H1 (cell line): ENCODE measurements around the gene PCDHGA1. TPM values are rescaled to one million over a fixed set of nuclear protein-coding genes. Genes with fewer than 3 reads are reported as not detected.

Source experiments
- CTCF ChIA-PET: fragments of 300-600 bp; sonication (Branson Sonifier 250); formaldehyde crosslinking; loops from one replicate; lab custom pipeline; 2021; ENCODE audit not compliant: partially characterized antibody; lab: Charles Lee
- POLR2A ChIA-PET: fragments of 300-600 bp; sonication (Branson Sonifier 250); formaldehyde crosslinking; loops from one replicate; lab custom pipeline; 2021; ENCODE audit warnings: inconsistent platforms; ENCODE audit not compliant: partially characterized antibody; lab: Charles Lee
- DNase-seq, 2 experiments: peaks; one replicate each; pipeline versions ENCODE4 v3.0.0 to v3.0.0-alpha.2; 2010 to 2022; ENCODE audit warnings: low spot score in 2 of 2, low read depth in 1 of 2, mixed read lengths in 1 of 2
- FAIRE-seq: peaks from 2 replicates; lab custom pipeline; 2011; peaks lifted over from hg19 to GRCh38; lab: Jason Lieb, UNC
- H2AFZ ChIP-seq: 2 replicates; pipeline ENCODE4 v1.8.1; 2012; ENCODE audit warnings: low read length, inconsistent platforms
- H2AK5ac ChIP-seq: 2 replicates; pipeline ENCODE4 v1.6.1; 2013; ENCODE audit warnings: low read depth, low read length
- H2BK120ac ChIP-seq: replicated peaks from 2 replicates; pipeline ENCODE3; 2013; ENCODE audit warnings: low read depth, low read length, inconsistent platforms
- H2BK12ac ChIP-seq: 2 replicates; pipeline ENCODE4 v1.6.1; 2013; ENCODE audit warnings: low read depth, low read length
- H2BK15ac ChIP-seq: 2 replicates; pipeline ENCODE4 v1.6.1; 2013; ENCODE audit warnings: low read length
- H2BK20ac ChIP-seq: 2 replicates; pipeline ENCODE4 v1.6.1; 2013; ENCODE audit warnings: low read length
- H2BK5ac ChIP-seq: 2 replicates; pipeline ENCODE4 v1.6.1; 2013; ENCODE audit warnings: low read depth, low read length
- H3K14ac ChIP-seq: 2 replicates; pipeline ENCODE4 v1.6.1; 2013; ENCODE audit warnings: inconsistent platforms; ENCODE audit not compliant: insufficient read length
- H3K18ac ChIP-seq: 2 replicates; pipeline ENCODE4 v1.6.1; 2013; ENCODE audit warnings: low read length; ENCODE audit errors: extremely low read depth
- H3K23ac ChIP-seq: 2 replicates; pipeline ENCODE4 v1.6.1; 2013; ENCODE audit warnings: inconsistent platforms; ENCODE audit not compliant: insufficient read length
- H3K23me2 ChIP-seq: 2 replicates; pipeline ENCODE4 v1.6.1; 2013; ENCODE audit warnings: low read depth, low read length
- H3K27ac ChIP-seq: 2 replicates; pipeline ENCODE4 v1.6.1; 2011; ENCODE audit warnings: low read depth, low read length, inconsistent platforms
- H3K27me3 ChIP-seq, 4 experiments: replicated peaks in 1 of 4; 1 replicate in 1 of 4; 2 replicates in 3 of 4; pipeline versions ENCODE4 v1.6.1 to v1.8.1; 2011 to 2013; ENCODE audit warnings: low read length in 3 of 4, mild to moderate bottlenecking in 3 of 4, inconsistent platforms in 2 of 4, mixed read lengths in 2 of 4, moderate library complexity in 1 of 4; ENCODE audit not compliant: control insufficient read depth in 3 of 4, insufficient read depth in 3 of 4; ENCODE audit errors: extremely low read depth in 1 of 4
- H3K36me3 ChIP-seq, 4 experiments: 2 replicates each; pipeline versions ENCODE4 v1.6.1 to v1.8.1; 2011 to 2013; ENCODE audit warnings: mild to moderate bottlenecking in 4 of 4, low read length in 3 of 4, moderate library complexity in 2 of 4, control low read depth in 1 of 4, inconsistent platforms in 1 of 4; ENCODE audit not compliant: insufficient read depth in 4 of 4, control insufficient read depth in 2 of 4
- H3K4ac ChIP-seq: replicated peaks from 2 replicates; pipeline ENCODE3; 2013; ENCODE audit warnings: low read length, low read depth, mixed read lengths, inconsistent platforms; ENCODE audit not compliant: insufficient read length
- H3K4me1 ChIP-seq, 4 experiments: replicated peaks in 1 of 4; 1 replicate in 1 of 4; 2 replicates in 3 of 4; pipeline versions ENCODE4 v1.6.1 to v1.8.1; 2011 to 2013; ENCODE audit warnings: low read length in 3 of 4, inconsistent platforms in 2 of 4, mixed read lengths in 1 of 4; ENCODE audit not compliant: insufficient read depth in 4 of 4, control insufficient read depth in 3 of 4
- H3K4me2 ChIP-seq, 2 experiments: 2 replicates each; pipeline versions ENCODE4 v1.6.1 to v1.8.1; 2011 to 2013; ENCODE audit warnings: low read depth in 2 of 2, low read length in 2 of 2, control low read depth in 1 of 2, inconsistent platforms in 1 of 2, mild to moderate bottlenecking in 1 of 2; ENCODE audit not compliant: insufficient read depth in 1 of 2
- H3K4me3 ChIP-seq, 4 experiments: fragments of 200-600, 300-600 bp in 1 of 4; sonication (generic), shearing (Covaris generic), sonication (Bioruptor Twin) in 1 of 4; 2 replicates each; pipeline versions ENCODE4 v1.5.1 to v1.8.1; 2011 to 2016; ENCODE audit warnings: low read length in 4 of 4, low read depth in 3 of 4, control low read depth in 2 of 4, inconsistent platforms in 2 of 4, mild to moderate bottlenecking in 2 of 4, mixed read lengths in 1 of 4, moderate library complexity in 1 of 4; ENCODE audit not compliant: insufficient read depth in 2 of 4; ENCODE audit errors: extremely low read depth in 1 of 4
- H3K56ac ChIP-seq: replicated peaks from 2 replicates; pipeline ENCODE3; 2013; ENCODE audit warnings: low read depth, mild to moderate bottlenecking, mixed read lengths, low read length, inconsistent platforms; ENCODE audit not compliant: insufficient read length
- H3K79me1 ChIP-seq: 2 replicates; pipeline ENCODE4 v1.6.1; 2013; ENCODE audit warnings: low read depth, low read length, control low read depth
- H3K79me2 ChIP-seq, 2 experiments: 2 replicates each; pipeline versions ENCODE4 v1.6.1 to v1.8.1; 2012 to 2013; ENCODE audit warnings: low read length in 2 of 2, mild to moderate bottlenecking in 2 of 2, inconsistent platforms in 1 of 2; ENCODE audit not compliant: insufficient read depth in 2 of 2, control insufficient read depth in 1 of 2
- H3K9ac ChIP-seq, 4 experiments: replicated peaks in 1 of 4; 1 replicate in 1 of 4; 2 replicates in 3 of 4; pipeline versions ENCODE4 v1.6.1 to v1.8.1; 2011 to 2013; ENCODE audit warnings: low read depth in 3 of 4, low read length in 3 of 4, control low read depth in 2 of 4, mild to moderate bottlenecking in 2 of 4, moderate library complexity in 2 of 4, inconsistent platforms in 1 of 4; ENCODE audit errors: extremely low read depth in 1 of 4
- H3K9me3 ChIP-seq, 2 experiments: 2 replicates each; pipeline versions ENCODE4 v1.6.1 to v1.8.1; 2012 to 2013; ENCODE audit warnings: mild to moderate bottlenecking in 2 of 2, moderate library complexity in 2 of 2, control low read depth in 1 of 2, inconsistent platforms in 1 of 2, low read depth in 1 of 2, low read length in 1 of 2, mixed read lengths in 1 of 2; ENCODE audit not compliant: insufficient read depth in 2 of 2
- H4K20me1 ChIP-seq, 2 experiments: replicated peaks in 1 of 2; 2 replicates each; pipeline versions ENCODE3 to v1.8.1; 2011 to 2013; ENCODE audit warnings: inconsistent platforms in 2 of 2, low read length in 2 of 2, mild to moderate bottlenecking in 1 of 2; ENCODE audit not compliant: insufficient read depth in 2 of 2, control insufficient read depth in 1 of 2
- H4K5ac ChIP-seq: 2 replicates; pipeline ENCODE4 v1.6.1; 2013; ENCODE audit warnings: low read length, low read depth, mixed read lengths, inconsistent platforms; ENCODE audit not compliant: insufficient read length
- H4K8ac ChIP-seq: 2 replicates; pipeline ENCODE4 v1.8.0; 2013; ENCODE audit warnings: mild to moderate bottlenecking, moderate library complexity, low read length, inconsistent platforms; ENCODE audit not compliant: insufficient read depth; ENCODE audit errors: extremely low read depth
- H4K91ac ChIP-seq: replicated peaks from 2 replicates; pipeline ENCODE3; 2013; ENCODE audit warnings: low read length, mixed read lengths, inconsistent platforms; ENCODE audit not compliant: insufficient read length
- BACH1 ChIP-seq: IDR thresholded peaks from 2 replicates; pipeline ENCODE4 v1.6.1; 2012; ENCODE audit warnings: low read length, improper control_type of control experiment
- BRCA1 ChIP-seq: IDR thresholded peaks from 2 replicates; pipeline ENCODE4 v1.6.1; 2012; ENCODE audit warnings: low read depth, low read length, improper control_type of control experiment
- CHD1 ChIP-seq: IDR thresholded peaks from 2 replicates; pipeline ENCODE4 v1.6.1; 2012; ENCODE audit warnings: low read depth, low read length, improper control_type of control experiment
- HDAC2 ChIP-seq, 2 experiments: fragments of 300-600 bp in 1 of 2; sonication (generic) in 1 of 2; IDR thresholded peaks; 2 replicates each; pipeline ENCODE4 v1.6.1; 2011 to 2012; ENCODE audit warnings: low read depth in 2 of 2, low read length in 2 of 2, mild to moderate bottlenecking in 2 of 2, moderate library complexity in 2 of 2, borderline replicate concordance in 1 of 2, inconsistent platforms in 1 of 2
- JUND ChIP-seq: IDR thresholded peaks from 2 replicates; pipeline ENCODE4 v1.6.1; 2011; ENCODE audit warnings: mild to moderate bottlenecking, improper control_type of control experiment, low read length
- SUZ12 ChIP-seq: fragments of 200-600 bp; sonication (generic); IDR thresholded peaks from 2 replicates; pipeline ENCODE4 v1.6.1; 2012; ENCODE audit warnings: mild to moderate bottlenecking, inconsistent platforms, low read length, moderate library complexity, mixed read lengths
- TAF1 ChIP-seq: IDR thresholded peaks from 2 replicates; pipeline ENCODE4 v1.6.1; 2011; ENCODE audit warnings: mild to moderate bottlenecking, low read depth, low read length
- TBP ChIP-seq: IDR thresholded peaks from 2 replicates; pipeline ENCODE4 v1.6.1; 2011; ENCODE audit warnings: low read depth, low read length, improper control_type of control experiment
- WGBS, 2 experiments: shearing (Covaris generic) in 1 of 2; methylation state at CpG; one replicate each; pipeline versions ENCODE4 v1.1.6 to v1.1.7; 2013 to 2015; ENCODE audit warnings: low lambda C conversion rate in 2 of 2, mixed read lengths in 2 of 2, inconsistent platforms in 1 of 2, low coverage in 1 of 2, missing lambda C conversion rate in 1 of 2; ENCODE audit not compliant: insufficient replicate concordance in 2 of 2, insufficient coverage in 1 of 2, insufficient read length in 1 of 2; ENCODE audit errors: extremely low coverage in 1 of 2, missing lambda C conversion rate in 1 of 2; 5-methylcytosine and 5-hydroxymethylcytosine counted together
- polyA plus RNA-seq, 7 experiments: library from polyadenylated mRNA; depleted of rRNA in 3 of 7; stranded (reverse) in 5 of 7; unstranded in 2 of 7; fragments of >200 nt in 5 of 7; fragments of 200-250 nt in 2 of 7; gene quantifications; 1 replicate in 5 of 7; 2 replicates in 1 of 7; 4 replicates in 1 of 7; pipeline versions ENCODE4 v1.2.1 to v1.2.3, GENCODE V29; 2011 to 2013; ENCODE audit warnings: missing spikeins in 2 of 7, mixed read lengths in 2 of 7
- total RNA-seq: library from RNA; stranded (reverse); fragmentation: NEBNext Ultra II Directional; extraction: Animal tissue kit (Norgen Biotek cat#: 25700); gene quantifications from 2 replicates; pipeline ENCODE4 v1.2.1, GENCODE V29; 2021
- TF ChIP-seq, protein P1 (sequence below): IDR thresholded peaks from 2 replicates; pipeline ENCODE4 v1.6.1; 2012; ENCODE audit warnings: inconsistent platforms
- TF ChIP-seq, protein P2 (sequence below): IDR thresholded peaks from 2 replicates; pipeline ENCODE4 v1.6.1; 2012; ENCODE audit warnings: low read length, inconsistent platforms

The PCDHGA1 gene
- total and polyA plus RNA-seq, 2 of the 8 experiments (the other 6 are each of a cell fraction or from before 2014, with no cell fraction given), result 0.57 to 0.89 TPM

DNA sequence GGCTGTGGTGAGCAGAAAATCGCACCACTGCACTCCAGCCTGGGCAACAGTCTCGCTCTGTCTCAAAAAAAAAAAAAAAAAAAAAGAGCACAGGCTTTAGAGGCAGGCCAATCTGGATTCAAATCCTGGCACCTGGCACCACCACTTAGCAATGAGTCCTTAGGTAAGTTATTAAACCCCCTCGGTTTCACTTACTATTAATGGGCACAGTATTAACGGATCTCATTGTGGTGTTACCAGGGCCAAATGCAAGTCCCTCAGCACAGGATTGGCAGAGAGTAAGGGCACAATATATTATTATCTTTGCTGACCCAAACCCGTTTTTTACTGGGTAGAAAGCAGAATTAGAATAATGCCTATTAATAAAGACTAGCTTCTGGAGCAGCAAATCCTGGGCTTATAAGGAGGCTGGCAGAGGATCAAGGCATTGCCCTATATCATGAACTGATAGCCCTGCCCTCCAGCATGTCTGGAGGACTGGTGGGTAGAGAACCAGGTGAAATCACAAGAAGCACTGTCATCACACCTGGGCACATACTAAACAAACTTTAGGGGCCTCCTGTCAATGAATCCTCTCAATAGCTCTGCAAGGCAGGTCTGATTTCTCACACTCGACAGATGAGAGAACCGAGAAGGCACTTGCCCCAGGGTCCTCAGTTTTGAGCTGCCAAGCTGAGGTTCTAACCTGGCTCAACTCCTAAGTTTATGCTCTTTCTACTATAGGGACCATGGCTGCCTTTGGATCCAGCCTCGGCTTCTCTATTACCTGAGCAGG, 176.3 kb downstream of the PCDHGA1 start:
- CTCF ChIA-PET, result interaction anchor here (0.7 to 50.9 kb wide), 17 partner anchors 5 to 325 kb away, joined by 3 to 1236 read pairs (median 16); partner anchors contain the start of genes PCDHB10, PCDHB14, PCDHB15 and PCDHB16
- H2BK120ac ChIP-seq, result no peak overlapping the region
- WGBS, 2 experiments, result 87% methylated on average over 7 of the region's 8 CpGs; no CpG with 5 or more reads in 1 of the 2 experiments
- TF ChIP-seq TBP, result no peak
- no peak for TF ChIP-seq TAF1
- TF ChIP-seq, protein P1, sequence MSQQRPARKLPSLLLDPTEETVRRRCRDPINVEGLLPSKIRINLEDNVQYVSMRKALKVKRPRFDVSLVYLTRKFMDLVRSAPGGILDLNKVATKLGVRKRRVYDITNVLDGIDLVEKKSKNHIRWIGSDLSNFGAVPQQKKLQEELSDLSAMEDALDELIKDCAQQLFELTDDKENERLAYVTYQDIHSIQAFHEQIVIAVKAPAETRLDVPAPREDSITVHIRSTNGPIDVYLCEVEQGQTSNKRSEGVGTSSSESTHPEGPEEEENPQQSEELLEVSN, result no peak
- TF ChIP-seq BACH1, result no peak
- no peak for TF ChIP-seq CHD1
- no peak for TF ChIP-seq SUZ12
- TF ChIP-seq JUND, result no peak
- TF ChIP-seq, protein P2, sequence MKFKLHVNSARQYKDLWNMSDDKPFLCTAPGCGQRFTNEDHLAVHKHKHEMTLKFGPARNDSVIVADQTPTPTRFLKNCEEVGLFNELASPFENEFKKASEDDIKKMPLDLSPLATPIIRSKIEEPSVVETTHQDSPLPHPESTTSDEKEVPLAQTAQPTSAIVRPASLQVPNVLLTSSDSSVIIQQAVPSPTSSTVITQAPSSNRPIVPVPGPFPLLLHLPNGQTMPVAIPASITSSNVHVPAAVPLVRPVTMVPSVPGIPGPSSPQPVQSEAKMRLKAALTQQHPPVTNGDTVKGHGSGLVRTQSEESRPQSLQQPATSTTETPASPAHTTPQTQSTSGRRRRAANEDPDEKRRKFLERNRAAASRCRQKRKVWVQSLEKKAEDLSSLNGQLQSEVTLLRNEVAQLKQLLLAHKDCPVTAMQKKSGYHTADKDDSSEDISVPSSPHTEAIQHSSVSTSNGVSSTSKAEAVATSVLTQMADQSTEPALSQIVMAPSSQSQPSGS, result no peak
- no peak for TF ChIP-seq HDAC2 (IDR thresholded peaks at IDR 0.05; ENCODE audit: borderline replicate concordance in 1 of 2, low read depth in 2 of 2, low read length in 2 of 2)
- no peak for TF ChIP-seq BRCA1

More for the DNA sequence above, 176.3 kb downstream of the PCDHGA1 start:
- Histone ChIP-seq H3K23me2 (no peaks in the 10 kb centered on the region; the same call in 1 of the 2 replicates), H3K18ac (no peak overlapping the region), H2BK12ac (no peak overlapping the region), H4K5ac (no peak overlapping the region), H4K20me1 (no peaks in the 10 kb centered on the region), H3K36me3 (peaks cover 0 to 7% (median 3%) of the 10 kb centered on the region in 4 experiments; a peak in 3 of 8 replicates), H3K79me2 (no peaks in the 10 kb centered on the region), H2BK20ac (no peak overlapping the region), H4K8ac (no peak overlapping the region), H4K91ac (no peak overlapping the region), H3K27me3 (no peaks in the 10 kb centered on the region), H3K79me1 (no peaks in the 10 kb centered on the region), H3K4me3 (no peak overlapping the region), H3K9ac (no peak overlapping the region), H3K27ac (no peak overlapping the region), H3K4ac (no peak overlapping the region), H3K23ac (no peak overlapping the region), H3K9me3 (no peaks in the 10 kb centered on the region), H3K14ac (no peak overlapping the region), H3K4me2 (no peak overlapping the region), H2BK15ac (no peak overlapping the region), H2AFZ (no peak overlapping the region), H2AK5ac (no peak overlapping the region), H3K4me1 (peaks cover 4 to 14% (median 9%) of the 10 kb centered on the region in 4 experiments), H2BK5ac (no peak overlapping the region), H3K56ac (no peak overlapping the region)
- POLR2A ChIA-PET, result interaction anchor here (0.7 to 1.1 kb wide), 2 partner anchors 8 to 22 kb away, joined by 3 to 4 read pairs; partner anchors contain the start of gene PCDHGC4
- no peak for FAIRE-seq
- DNase-seq, result no peak
